BJ (cell line): Measurements from ENCODE around the gene SV2B. TPM values are rescaled to one million over a fixed set of nuclear protein-coding genes. Genes with fewer than 3 reads are reported as not detected.

ENCODE experiments used
- CTCF ChIA-PET: fragments of 350-600 bp; formaldehyde crosslinking; extraction: SDS; loops from one replicate; lab custom pipeline; 2021; ENCODE audit warnings: antibody characterized with exemption, inconsistent platforms; lab: Yijun Ruan, JAX
- POLR2A ChIA-PET: fragments of 300-600 bp; sonication (Branson Sonifier 250); formaldehyde crosslinking; extraction: SDS; loops from one replicate; lab custom pipeline; 2021; ENCODE audit warnings: antibody characterized with exemption; lab: Charles Lee
- DNase-seq: peaks from one replicate; pipeline ENCODE4 v3.0.0-alpha.2; 2011; ENCODE audit warnings: low read depth
- H3K27me3 ChIP-seq: 2 replicates; pipeline ENCODE4 v1.6.0; 2011; ENCODE audit warnings: low read length; ENCODE audit not compliant: control insufficient read depth, insufficient read depth
- H3K36me3 ChIP-seq: 2 replicates; pipeline ENCODE4 v1.5.1; 2011; ENCODE audit warnings: low read length; ENCODE audit not compliant: control insufficient read depth, insufficient read depth
- H3K4me3 ChIP-seq: 2 replicates; pipeline ENCODE4 v1.5.1; 2011; ENCODE audit warnings: low read depth, mild to moderate bottlenecking, control low read depth, low read length
- CTCF ChIP-seq: IDR thresholded peaks from 2 replicates; pipeline ENCODE4 v1.5.1; 2011; ENCODE audit warnings: low read depth, mild to moderate bottlenecking, control low read depth, inconsistent platforms, low read length, moderate library complexity; ENCODE audit not compliant: insufficient read depth
- polyA plus RNA-seq: library from polyadenylated mRNA; depleted of rRNA; stranded (reverse); fragments of >200 nt; gene quantifications from 2 replicates; pipeline ENCODE4 v1.2.3, GENCODE V29; 2011

SV2B gene
- polyA plus RNA-seq, 1 experiment, result not detected

GRCh38 chr15:91109885-91110284 lies 9.8 kb downstream of the SV2B start:
- TF ChIP-seq CTCF, result no peak
- ChIA-PET POLR2A (no interaction called here), CTCF (interaction anchor here (2.2 kb wide), 1 partner anchor 53 kb away, joined by 6 read pairs; no protein-coding TSS in a partner anchor)
- H3K4me3 ChIP-seq, result no peak overlapping the region
- no peaks in the 10 kb centered on the region for H3K27me3 ChIP-seq
- H3K36me3 ChIP-seq, result no peaks in the 10 kb centered on the region
- no peak for DNase-seq

GRCh38 chr15:91110407-91110806 lies 10.3 kb downstream of the SV2B start:
- CTCF ChIA-PET, result interaction anchor here (0.6 to 2.2 kb wide), 2 partner anchors 54 to 171 kb away, joined by 3 to 6 read pairs; no protein-coding TSS in a partner anchor

GRCh38 chr15:91113030-91113429 lies 13.0 kb downstream of the SV2B start:
- Histone ChIP-seq H3K4me3 (no peak overlapping the region), H3K36me3 (no peaks in the 10 kb centered on the region), H3K27me3 (no peaks in the 10 kb centered on the region)
- ChIA-PET CTCF (no interaction called here), POLR2A (no interaction called here)
- no peak for DNase-seq
- TF ChIP-seq CTCF, result no peak

More at GRCh38 chr15:91110407-91110806, 10.3 kb downstream of the SV2B start:
- H3K36me3 ChIP-seq, result no peaks in the 10 kb centered on the region
- no peaks in the 10 kb centered on the region for H3K27me3 ChIP-seq
- TF ChIP-seq CTCF, result no peak
- no peak for DNase-seq
- POLR2A ChIA-PET, result no interaction called here
- no peak overlapping the region for H3K4me3 ChIP-seq

GRCh38 chr15:91114301-91114700 lies 14.2 kb downstream of the SV2B start:
- DNase-seq, result no peak
- H3K36me3 ChIP-seq, result no peaks in the 10 kb centered on the region
- POLR2A ChIA-PET, result no interaction called here
- H3K4me3 ChIP-seq, result no peak overlapping the region
- no peak for TF ChIP-seq CTCF
- CTCF ChIA-PET, result no interaction called here
- H3K27me3 ChIP-seq, result no peaks in the 10 kb centered on the region

- no peak for DNase-seq
- H3K36me3 ChIP-seq, result no peaks in the 10 kb centered on the region
- no peak overlapping the region for H3K4me3 ChIP-seq
- ChIA-PET CTCF (no interaction called here), POLR2A (no interaction called here)
- H3K27me3 ChIP-seq, result no peaks in the 10 kb centered on the region
- TF ChIP-seq CTCF, result no peak
These were observed 16.3 kb downstream of the SV2B start for GRCh38 chr15:91116113-91117067.
